Stimulated activated CD8-positive, alpha-beta memory T cell treated with anti-CD3 and anti-CD28 coated beads, Interleukin-4, amount 100 ng/mL, for 4 hours (primary cell): ENCODE results near the gene ENOPH1.
"Not testable (repeated sequence)": the region's sequence is repeated elsewhere in the genome, so short reads cannot be mapped to it uniquely, and the experiment has no call there.

Experiments
- DNase-seq, 2 donors: peaks; one replicate each; pipeline ENCODE4 v3.0.0-alpha.2; 2020; ENCODE audit warnings: low read depth in 2 of 2, low spot score in 1 of 2

The ENOPH1 gene

GRCh38 chr4:82430193-82430963, at the start of gene ENOPH1, which contains the start of gene HNRNPDL:
Gene ENOPH1 (plus strand): TSS chr4:82430590. CDS start chr4:82430830, 240 bp downstream.
Gene HNRNPDL (minus strand): TSS chr4:82430462. CDS start chr4:82429690, 772 bp downstream.
- DNase-seq: peak; percentile 97

- DNase-seq: no peak
Measured at GRCh38 chr4:82380831-82381230, 49.6 kb upstream of the ENOPH1 start.

- no peak for DNase-seq
Measured at GRCh38 chr4:82381235-82381634, 49.2 kb upstream of the ENOPH1 start.

- DNase-seq: no peak
Measured at GRCh38 chr4:82381661-82382296, 48.6 kb upstream of the ENOPH1 start.

GRCh38 chr4:82382751-82383150, 47.6 kb upstream of the ENOPH1 start:
- no peak for DNase-seq

GRCh38 chr4:82386312-82386711, 44.1 kb upstream of the ENOPH1 start:
- DNase-seq: not testable (repeated sequence)

GRCh38 chr4:82388405-82388804, 42.0 kb upstream of the ENOPH1 start:
- DNase-seq: no peak

- DNase-seq: not testable (repeated sequence)
Measured at GRCh38 chr4:82390061-82390460, 40.3 kb upstream of the ENOPH1 start.

GRCh38 chr4:82394896-82395295, 35.5 kb upstream of the ENOPH1 start:
- no peak for DNase-seq

GRCh38 chr4:82397527-82397926, 32.9 kb upstream of the ENOPH1 start:
- no peak for DNase-seq

GRCh38 chr4:82398263-82398662, 32.1 kb upstream of the ENOPH1 start:
- DNase-seq: no peak

GRCh38 chr4:82401600-82401999, 28.8 kb upstream of the ENOPH1 start:
- DNase-seq: no peak

GRCh38 chr4:82402196-82402775, 28.1 kb upstream of the ENOPH1 start:
- DNase-seq: no peak

GRCh38 chr4:82403725-82404124, 26.7 kb upstream of the ENOPH1 start:
- no peak for DNase-seq

GRCh38 chr4:82415061-82415460, 15.3 kb upstream of the ENOPH1 start:
- not testable (repeated sequence) for DNase-seq

GRCh38 chr4:82415922-82416365, 14.4 kb upstream of the ENOPH1 start:
- DNase-seq: no peak

- DNase-seq: no peak
Measured at GRCh38 chr4:82419451-82419850, 10.9 kb upstream of the ENOPH1 start.

GRCh38 chr4:82421796-82422560, 8.4 kb upstream of the ENOPH1 start:
- DNase-seq: no peak

- DNase-seq: no peak
Measured at GRCh38 chr4:82422616-82423015, 7.8 kb upstream of the ENOPH1 start.

GRCh38 chr4:82423245-82424054, 6.9 kb upstream of the ENOPH1 start:
- DNase-seq: no peak
